ENCODE data around the gene PEX5.

DNA sequence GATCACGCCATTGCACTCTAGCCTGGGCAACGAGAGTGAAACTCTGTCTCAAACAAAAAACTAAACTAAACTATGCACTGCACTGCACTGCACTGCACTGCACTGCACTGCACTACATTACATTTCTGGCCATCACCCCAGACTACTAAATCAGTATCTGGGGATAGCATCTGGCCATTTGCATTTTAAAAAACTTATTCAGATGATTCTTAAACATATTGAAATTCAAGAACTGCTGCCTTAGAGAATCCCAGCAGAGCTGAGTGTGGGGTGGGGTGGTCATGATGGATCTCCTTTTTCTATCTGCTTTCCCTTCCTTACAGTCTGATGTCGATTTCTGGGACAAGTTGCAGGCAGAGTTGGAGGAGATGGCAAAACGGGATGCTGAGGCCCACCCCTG, 13.6 kb downstream of the PEX5 start:
- TF ChIP-seq, protein P1, sequence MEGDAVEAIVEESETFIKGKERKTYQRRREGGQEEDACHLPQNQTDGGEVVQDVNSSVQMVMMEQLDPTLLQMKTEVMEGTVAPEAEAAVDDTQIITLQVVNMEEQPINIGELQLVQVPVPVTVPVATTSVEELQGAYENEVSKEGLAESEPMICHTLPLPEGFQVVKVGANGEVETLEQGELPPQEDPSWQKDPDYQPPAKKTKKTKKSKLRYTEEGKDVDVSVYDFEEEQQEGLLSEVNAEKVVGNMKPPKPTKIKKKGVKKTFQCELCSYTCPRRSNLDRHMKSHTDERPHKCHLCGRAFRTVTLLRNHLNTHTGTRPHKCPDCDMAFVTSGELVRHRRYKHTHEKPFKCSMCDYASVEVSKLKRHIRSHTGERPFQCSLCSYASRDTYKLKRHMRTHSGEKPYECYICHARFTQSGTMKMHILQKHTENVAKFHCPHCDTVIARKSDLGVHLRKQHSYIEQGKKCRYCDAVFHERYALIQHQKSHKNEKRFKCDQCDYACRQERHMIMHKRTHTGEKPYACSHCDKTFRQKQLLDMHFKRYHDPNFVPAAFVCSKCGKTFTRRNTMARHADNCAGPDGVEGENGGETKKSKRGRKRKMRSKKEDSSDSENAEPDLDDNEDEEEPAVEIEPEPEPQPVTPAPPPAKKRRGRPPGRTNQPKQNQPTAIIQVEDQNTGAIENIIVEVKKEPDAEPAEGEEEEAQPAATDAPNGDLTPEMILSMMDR (IDR thresholded peaks at IDR 0.05) = no peak
- no peak for TF ChIP-seq POLR2A (IDR thresholded peaks at IDR 0.05)
